Stimulated activated CD4-positive, alpha-beta T cell treated with anti-CD3 and anti-CD28 coated beads, TNF-alpha, amount 100 ng/mL, for 1 hour (primary cell): ENCODE results near the gene TMA16.
"Not testable (repeated sequence)": the region's sequence is repeated elsewhere in the genome, so short reads cannot be mapped to it uniquely, and the experiment has no call there.

Experiments
- DNase-seq, 3 donors: peaks; one replicate each; pipeline ENCODE4 v3.0.0-alpha.2; 2020; ENCODE audit warnings: low read depth in 3 of 3, low spot score in 1 of 3

Gene TMA16

DNA sequence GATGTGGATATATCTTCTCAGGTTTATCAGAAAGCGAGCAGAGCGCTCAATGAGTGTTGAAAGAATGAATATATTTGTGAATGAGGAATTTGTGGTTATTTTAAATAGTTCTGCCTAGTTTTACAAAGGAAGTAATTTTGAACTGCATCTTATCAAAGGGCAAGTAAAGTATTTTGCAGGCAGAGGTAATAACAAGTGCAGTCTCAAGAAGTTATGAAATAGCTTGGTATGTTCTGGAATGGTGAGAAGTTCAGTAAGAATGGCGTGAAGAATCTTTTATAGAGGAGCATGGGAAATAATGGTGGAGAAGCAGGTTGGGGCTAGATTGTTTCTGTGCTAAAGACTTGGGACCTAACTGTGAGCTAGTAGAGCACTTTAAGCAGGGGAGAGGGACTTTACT, 10.9 kb downstream of the TMA16 start:
- DNase-seq = no peak

DNA sequence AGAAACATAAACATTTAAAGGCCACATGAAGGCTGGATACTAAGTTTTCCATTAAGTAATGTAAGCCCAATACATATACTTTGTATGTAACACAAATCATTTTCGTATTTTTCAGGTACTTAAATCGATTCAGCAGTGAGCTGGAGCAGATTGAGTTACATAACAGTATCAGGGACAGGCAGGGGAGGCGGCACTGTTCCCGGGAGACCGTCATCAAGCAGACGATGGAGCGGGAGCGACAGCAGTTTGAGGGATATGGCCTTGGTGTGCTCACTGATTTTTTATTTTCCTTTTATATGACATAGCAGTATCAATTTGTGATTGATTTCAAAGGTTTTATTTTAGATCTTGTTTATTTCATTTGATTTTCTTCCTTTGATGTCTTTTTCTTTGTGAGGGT, 20.7 kb downstream of the TMA16 start:
- no peak for DNase-seq

GRCh38 chr4:163523791-163524365, 29.4 kb downstream of the TMA16 start:
- no peak for DNase-seq

DNA sequence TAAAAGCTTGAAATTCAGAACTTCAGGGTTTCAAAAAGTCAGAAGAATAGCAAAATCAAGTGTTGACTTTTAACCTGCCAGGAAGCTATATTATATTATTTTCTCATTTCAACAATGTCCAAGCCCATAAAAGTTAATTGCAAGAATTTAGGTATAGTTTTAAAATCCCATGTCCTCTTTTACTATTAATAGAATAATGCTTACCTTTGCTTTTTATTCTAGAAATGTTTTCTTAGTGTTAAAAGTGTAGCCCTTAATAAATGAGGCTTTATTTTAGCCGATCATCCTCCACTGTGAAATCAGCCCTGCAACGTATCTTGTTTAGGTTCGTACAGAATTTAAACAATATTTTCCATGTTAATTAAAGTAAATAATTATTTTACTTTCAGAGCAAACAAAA, 31.5 kb downstream of the TMA16 start:
- no peak for DNase-seq

DNA sequence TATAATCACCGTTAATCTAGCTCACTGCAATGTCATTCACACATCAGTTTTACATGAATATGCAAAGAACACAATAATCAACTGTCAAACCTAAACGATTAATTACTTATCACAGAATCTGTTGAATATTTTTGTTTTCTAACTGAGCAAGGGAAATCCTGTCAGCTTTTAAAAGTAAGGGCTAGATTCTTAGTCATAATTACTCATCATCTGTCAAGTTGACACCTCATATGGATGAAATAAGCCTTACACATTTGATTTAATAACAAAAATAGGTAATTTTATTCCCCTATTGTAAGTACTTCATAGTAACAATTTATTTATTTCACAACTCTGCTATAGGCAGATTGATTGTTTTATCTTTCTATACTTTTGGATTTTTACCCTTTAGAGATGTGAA, 32.7 kb downstream of the TMA16 start:
- no peak for DNase-seq

DNA sequence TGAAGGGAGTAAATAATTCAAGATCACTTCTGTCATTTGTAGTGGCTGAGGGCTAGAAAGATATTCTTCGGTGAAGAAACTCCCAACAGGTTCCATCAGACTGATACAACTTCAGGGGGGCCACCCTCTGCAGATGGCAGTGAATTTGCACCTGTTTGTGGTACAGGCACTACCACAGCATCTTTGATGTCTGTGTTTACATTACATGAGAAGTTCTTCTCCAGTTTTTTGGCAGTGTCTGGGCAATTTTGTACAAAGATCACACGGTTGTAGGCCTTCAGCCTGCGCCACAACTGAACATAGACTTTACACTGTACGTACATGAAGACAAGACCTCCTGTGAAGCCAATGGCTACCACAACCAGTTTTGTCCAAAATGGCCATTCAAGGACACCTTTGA, 34.2 kb downstream of the TMA16 start:
- no peak for DNase-seq

DNA sequence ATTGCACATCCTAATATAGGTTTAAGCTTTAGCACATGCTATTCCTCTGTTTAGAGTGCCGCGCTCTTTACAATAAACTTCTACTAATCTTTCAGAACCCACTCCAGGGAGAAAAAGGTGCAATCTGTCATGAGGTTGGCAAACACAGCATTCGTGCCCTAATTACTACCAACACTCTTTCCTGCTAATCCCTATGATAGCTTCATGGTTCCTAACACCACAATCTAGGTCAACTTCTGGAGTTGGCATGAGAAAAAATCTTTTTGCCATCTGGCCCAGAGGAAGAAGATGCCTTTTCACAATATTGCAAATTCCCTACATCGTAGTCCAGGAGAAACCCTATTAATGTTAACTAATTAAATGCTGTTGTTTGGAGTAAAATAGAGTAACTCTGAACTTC, 39.6 kb downstream of the TMA16 start:
- no peak for DNase-seq

DNA sequence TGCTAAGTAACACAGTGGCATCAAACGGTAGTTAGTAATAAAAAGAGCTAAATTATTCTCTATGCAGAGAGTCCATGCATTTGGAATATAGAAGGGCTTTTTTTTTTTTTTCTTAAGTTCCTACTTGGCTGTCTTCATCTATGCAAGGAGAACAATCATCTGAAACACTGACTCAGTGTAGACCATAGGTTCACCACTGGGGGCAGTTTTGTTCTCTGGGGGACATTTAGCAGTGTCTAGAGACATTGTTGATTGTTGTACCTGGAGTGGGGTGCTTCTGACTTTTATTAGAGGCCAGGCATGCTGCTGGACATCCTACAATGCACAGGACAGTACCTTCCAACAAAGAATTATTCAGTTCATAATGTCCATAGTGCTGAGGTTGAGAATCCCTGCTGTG, 41.2 kb downstream of the TMA16 start:
- no peak for DNase-seq

DNA sequence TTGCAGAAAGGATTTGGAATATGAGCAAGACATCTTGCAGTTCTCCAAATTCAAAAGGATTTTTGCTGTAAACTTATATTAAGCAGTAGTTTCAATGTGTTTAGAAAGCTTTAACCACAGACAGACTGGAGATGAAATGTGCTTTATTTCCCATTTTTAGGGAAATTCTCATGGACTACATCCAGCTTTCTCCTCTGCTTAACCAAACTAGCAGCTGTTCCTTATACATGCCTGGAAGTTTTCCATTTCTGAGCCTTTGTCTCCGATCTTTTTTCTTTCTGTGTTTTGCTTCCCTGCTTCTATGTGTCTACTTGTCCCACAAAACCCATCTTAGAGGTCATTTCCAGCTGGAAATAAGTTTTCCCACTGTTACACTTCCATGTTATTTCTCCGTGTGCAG, 41.6 kb downstream of the TMA16 start:
- DNase-seq = no peak

GRCh38 chr4:163537114-163537513, 42.6 kb downstream of the TMA16 start:
- DNase-seq = no peak

GRCh38 chr4:163538820-163539219, 44.3 kb downstream of the TMA16 start:
- DNase-seq = not testable (repeated sequence)

DNA sequence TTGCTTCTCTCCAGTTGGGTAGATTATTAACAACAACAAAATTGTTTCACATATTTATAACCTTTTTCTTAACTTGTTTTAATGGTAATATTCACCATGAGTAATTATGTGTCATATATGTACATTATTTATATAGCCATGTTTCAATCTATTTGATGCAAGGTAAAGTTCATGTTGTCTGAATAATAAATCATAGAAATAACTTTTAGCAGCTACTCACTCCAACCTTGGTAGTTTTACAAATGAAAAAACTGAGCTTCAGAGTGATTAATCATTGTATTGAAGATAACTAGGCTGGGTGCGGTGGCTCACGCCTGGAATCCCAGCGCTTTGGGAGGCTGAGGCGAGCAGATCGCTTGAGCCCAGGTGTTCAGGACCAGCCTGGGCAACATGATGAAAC, 46.0 kb downstream of the TMA16 start:
- no peak for DNase-seq

DNA sequence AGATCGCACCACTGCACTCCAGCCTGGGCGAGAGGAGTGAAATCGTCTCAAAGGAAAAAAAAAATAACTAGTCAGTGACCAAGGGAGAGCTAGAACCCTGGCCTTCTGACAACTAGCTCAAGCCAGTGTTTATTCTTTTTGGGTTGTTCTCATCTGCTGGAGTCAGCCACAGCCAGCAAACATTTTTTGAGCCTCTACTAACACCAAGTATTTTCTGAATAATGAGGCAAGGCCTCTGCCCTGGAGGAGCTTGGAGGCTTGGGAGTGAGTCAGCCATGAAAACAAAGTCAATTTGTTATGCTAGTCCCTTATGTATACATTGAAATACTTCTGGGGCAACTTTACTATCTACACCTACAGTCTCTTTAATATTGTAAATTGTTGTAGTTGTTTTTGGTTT, 46.5 kb downstream of the TMA16 start:
- no peak for DNase-seq

DNA sequence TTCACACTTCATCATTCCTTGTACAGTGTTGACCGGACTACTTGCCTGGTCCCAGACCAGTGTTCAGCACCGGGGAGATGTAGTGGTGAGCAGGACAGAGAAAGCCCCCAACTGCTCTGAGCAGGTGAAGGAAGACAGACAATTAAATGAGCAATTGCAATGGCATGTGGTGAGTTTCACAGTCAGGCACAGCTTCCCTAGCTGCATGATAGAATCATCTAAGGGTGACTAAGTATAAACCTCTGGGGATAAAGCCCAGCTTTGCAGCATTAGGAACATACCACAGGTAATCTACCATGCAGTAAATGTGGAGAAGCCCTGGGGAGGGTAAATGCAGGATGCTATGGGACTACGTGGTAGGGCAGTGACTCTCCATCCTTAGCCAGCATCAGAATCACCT, 47.8 kb downstream of the TMA16 start:
- no peak for DNase-seq

DNA sequence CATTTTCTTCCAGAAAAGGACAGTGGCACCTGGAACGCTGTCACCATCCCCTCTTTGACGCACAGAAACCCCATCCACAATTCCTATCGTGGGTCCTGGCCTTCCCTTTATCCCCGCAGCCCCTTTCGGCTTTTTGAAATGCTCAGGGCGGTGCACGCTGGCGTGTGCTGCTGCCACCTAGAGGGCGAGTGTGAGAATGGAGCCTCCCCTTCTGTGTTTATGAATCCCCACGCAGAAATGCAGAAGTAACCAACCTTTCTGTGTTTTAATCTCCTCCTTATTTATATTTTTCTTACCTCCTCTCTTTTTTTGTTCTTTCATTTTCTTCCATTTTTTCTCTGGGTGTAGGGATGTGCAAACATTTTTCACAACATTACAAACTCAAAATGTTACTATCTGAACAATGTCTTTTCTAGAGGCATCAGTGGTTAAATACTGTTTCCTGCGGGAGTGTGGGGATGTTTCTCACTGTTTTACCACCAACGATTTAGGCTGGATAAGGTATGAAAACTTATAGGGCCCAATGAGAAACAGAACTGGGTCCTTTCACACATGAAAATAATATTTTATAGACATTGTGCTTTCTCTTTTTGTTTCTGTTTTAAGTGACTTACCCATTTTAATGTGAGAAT, 50.0 kb downstream of the TMA16 start:
- DNase-seq = peak in 2 of 3 donors; percentile 5 to 39

- DNase-seq = no peak
Measured at GRCh38 chr4:163548481-163549243, 54.2 kb downstream of the TMA16 start.

- no peak for DNase-seq
Measured at GRCh38 chr4:163550869-163551267, 56.4 kb downstream of the TMA16 start.

DNA sequence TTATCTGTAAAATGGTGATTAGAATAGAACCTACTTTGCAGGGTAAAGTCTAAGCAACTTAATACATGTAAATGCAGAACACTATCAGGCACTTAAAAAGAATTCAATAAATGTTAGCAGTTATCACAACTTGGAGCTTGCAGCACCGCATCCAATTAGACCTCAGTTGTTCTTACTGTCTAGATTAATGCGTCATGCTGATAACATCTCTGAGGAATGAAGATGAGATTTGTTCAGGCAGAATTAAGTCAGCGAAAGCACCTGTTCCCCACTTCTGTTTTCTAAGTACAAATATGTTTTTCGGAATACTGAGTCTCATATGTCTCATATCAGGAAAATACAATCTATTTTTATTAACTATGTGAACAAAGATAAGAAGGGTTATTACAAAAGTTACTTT, 58.7 kb downstream of the TMA16 start:
- DNase-seq = no peak

DNA sequence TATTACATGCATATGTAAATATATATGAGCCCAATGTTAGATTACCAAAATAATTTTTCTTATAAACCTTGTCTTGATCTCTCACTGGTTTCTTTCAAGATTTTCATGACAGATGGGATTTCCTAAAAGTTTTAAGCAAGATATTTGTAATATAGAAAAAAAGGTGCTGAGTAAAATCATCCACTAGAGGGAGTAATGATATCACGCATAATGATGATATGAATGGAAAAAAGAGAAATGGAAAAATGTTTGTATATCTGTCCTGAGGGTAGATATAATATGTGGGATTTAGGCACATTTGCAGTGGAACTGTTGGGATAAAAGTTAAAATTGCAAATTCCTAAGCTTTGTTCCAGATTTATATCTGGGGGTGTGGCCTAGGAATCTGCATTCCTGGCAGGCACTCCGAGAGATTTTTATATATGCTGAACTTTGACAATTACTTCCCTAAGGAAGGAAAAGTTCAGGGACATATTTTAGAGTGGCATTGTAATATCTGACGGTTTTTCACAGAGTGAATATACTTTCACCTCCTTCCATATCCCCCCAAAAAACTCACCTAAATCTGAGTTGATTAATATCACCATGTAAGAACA, 60.5 kb downstream of the TMA16 start:
- DNase-seq = no peak

GRCh38 chr4:163556177-163556576, 61.7 kb downstream of the TMA16 start:
- no peak for DNase-seq

GRCh38 chr4:163556650-163557391, 62.3 kb downstream of the TMA16 start:
- no peak for DNase-seq
